ENCODE results near the gene DCLRE1B. TPM values are rescaled to one million over a fixed set of nuclear protein-coding genes. Genes with fewer than 3 reads are reported as not detected.

DCLRE1B gene
- total and polyA plus RNA-seq, 9 of the 15 experiments (the other 6 are each of a cell fraction or from before 2014, with no cell fraction given), result 10.6 to 28.8 (median 17.2) TPM

DNA sequence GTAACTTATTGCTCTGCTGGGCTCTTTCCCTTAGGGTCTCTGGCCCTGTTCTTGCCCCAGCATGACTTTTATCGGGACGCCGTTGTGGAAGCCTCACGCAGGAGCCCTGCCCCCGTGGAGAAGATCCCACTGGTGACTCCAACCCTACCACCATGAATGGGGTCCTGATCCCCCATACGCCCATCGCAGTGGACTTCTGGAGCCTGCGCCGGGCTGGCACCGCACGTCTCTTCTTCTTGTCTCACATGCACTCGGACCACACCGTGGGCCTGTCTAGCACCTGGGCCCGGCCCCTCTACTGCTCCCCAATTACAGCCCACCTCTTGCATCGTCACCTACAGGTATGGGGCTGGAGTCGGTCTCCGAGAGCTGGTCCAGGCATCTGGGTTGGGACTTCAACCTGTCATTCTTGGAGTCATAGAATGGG, 322 bp downstream of the DCLRE1B start (continued):
- TF ChIP-seq, protein P1, sequence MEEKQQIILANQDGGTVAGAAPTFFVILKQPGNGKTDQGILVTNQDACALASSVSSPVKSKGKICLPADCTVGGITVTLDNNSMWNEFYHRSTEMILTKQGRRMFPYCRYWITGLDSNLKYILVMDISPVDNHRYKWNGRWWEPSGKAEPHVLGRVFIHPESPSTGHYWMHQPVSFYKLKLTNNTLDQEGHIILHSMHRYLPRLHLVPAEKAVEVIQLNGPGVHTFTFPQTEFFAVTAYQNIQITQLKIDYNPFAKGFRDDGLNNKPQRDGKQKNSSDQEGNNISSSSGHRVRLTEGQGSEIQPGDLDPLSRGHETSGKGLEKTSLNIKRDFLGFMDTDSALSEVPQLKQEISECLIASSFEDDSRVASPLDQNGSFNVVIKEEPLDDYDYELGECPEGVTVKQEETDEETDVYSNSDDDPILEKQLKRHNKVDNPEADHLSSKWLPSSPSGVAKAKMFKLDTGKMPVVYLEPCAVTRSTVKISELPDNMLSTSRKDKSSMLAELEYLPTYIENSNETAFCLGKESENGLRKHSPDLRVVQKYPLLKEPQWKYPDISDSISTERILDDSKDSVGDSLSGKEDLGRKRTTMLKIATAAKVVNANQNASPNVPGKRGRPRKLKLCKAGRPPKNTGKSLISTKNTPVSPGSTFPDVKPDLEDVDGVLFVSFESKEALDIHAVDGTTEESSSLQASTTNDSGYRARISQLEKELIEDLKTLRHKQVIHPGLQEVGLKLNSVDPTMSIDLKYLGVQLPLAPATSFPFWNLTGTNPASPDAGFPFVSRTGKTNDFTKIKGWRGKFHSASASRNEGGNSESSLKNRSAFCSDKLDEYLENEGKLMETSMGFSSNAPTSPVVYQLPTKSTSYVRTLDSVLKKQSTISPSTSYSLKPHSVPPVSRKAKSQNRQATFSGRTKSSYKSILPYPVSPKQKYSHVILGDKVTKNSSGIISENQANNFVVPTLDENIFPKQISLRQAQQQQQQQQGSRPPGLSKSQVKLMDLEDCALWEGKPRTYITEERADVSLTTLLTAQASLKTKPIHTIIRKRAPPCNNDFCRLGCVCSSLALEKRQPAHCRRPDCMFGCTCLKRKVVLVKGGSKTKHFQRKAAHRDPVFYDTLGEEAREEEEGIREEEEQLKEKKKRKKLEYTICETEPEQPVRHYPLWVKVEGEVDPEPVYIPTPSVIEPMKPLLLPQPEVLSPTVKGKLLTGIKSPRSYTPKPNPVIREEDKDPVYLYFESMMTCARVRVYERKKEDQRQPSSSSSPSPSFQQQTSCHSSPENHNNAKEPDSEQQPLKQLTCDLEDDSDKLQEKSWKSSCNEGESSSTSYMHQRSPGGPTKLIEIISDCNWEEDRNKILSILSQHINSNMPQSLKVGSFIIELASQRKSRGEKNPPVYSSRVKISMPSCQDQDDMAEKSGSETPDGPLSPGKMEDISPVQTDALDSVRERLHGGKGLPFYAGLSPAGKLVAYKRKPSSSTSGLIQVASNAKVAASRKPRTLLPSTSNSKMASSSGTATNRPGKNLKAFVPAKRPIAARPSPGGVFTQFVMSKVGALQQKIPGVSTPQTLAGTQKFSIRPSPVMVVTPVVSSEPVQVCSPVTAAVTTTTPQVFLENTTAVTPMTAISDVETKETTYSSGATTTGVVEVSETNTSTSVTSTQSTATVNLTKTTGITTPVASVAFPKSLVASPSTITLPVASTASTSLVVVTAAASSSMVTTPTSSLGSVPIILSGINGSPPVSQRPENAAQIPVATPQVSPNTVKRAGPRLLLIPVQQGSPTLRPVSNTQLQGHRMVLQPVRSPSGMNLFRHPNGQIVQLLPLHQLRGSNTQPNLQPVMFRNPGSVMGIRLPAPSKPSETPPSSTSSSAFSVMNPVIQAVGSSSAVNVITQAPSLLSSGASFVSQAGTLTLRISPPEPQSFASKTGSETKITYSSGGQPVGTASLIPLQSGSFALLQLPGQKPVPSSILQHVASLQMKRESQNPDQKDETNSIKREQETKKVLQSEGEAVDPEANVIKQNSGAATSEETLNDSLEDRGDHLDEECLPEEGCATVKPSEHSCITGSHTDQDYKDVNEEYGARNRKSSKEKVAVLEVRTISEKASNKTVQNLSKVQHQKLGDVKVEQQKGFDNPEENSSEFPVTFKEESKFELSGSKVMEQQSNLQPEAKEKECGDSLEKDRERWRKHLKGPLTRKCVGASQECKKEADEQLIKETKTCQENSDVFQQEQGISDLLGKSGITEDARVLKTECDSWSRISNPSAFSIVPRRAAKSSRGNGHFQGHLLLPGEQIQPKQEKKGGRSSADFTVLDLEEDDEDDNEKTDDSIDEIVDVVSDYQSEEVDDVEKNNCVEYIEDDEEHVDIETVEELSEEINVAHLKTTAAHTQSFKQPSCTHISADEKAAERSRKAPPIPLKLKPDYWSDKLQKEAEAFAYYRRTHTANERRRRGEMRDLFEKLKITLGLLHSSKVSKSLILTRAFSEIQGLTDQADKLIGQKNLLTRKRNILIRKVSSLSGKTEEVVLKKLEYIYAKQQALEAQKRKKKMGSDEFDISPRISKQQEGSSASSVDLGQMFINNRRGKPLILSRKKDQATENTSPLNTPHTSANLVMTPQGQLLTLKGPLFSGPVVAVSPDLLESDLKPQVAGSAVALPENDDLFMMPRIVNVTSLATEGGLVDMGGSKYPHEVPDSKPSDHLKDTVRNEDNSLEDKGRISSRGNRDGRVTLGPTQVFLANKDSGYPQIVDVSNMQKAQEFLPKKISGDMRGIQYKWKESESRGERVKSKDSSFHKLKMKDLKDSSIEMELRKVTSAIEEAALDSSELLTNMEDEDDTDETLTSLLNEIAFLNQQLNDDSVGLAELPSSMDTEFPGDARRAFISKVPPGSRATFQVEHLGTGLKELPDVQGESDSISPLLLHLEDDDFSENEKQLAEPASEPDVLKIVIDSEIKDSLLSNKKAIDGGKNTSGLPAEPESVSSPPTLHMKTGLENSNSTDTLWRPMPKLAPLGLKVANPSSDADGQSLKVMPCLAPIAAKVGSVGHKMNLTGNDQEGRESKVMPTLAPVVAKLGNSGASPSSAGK (IDR thresholded peaks at IDR 0.05), result 0 out of 2 replicates have a peak, but pooled peaks have one; percentile 27
- TF ChIP-seq RFX7 (CRISPR knock-in tag; IDR thresholded peaks at IDR 0.05), result no peak
- peak; percentile 60; the same call in 1 of the 2 replicates for TF ChIP-seq SMARCA4 (IDR thresholded peaks at IDR 0.05)
- TF ChIP-seq, protein P2, sequence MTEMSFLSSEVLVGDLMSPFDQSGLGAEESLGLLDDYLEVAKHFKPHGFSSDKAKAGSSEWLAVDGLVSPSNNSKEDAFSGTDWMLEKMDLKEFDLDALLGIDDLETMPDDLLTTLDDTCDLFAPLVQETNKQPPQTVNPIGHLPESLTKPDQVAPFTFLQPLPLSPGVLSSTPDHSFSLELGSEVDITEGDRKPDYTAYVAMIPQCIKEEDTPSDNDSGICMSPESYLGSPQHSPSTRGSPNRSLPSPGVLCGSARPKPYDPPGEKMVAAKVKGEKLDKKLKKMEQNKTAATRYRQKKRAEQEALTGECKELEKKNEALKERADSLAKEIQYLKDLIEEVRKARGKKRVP (CRISPR knock-in tag; IDR thresholded peaks at IDR 0.05), result no peak
- no peak for TF ChIP-seq ZNF764 (CRISPR knock-in tag; IDR thresholded peaks at IDR 0.05; ENCODE audit: low read depth)
- TF ChIP-seq, protein P3, sequence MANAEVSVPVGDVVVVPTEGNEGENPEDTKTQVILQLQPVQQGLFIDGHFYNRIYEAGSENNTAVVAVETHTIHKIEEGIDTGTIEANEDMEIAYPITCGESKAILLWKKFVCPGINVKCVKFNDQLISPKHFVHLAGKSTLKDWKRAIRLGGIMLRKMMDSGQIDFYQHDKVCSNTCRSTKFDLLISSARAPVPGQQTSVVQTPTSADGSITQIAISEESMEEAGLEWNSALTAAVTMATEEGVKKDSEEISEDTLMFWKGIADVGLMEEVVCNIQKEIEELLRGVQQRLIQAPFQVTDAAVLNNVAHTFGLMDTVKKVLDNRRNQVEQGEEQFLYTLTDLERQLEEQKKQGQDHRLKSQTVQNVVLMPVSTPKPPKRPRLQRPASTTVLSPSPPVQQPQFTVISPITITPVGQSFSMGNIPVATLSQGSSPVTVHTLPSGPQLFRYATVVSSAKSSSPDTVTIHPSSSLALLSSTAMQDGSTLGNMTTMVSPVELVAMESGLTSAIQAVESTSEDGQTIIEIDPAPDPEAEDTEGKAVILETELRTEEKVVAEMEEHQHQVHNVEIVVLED (CRISPR knock-in tag; IDR thresholded peaks at IDR 0.05), result no peak
- TF ChIP-seq, protein P4, sequence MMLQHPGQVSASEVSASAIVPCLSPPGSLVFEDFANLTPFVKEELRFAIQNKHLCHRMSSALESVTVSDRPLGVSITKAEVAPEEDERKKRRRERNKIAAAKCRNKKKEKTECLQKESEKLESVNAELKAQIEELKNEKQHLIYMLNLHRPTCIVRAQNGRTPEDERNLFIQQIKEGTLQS (IDR thresholded peaks at IDR 0.05), result no peak
- TF ChIP-seq, protein P4 (CRISPR knock-in tag; conservative IDR thresholded peaks at IDR 0.05), result 0 out of 2 replicates have a peak, but pooled peaks have one; percentile 5
- no peak for TF ChIP-seq TBP (optimal IDR thresholded peaks at IDR 0.05; ENCODE audit: low read depth, low read length)
- TF ChIP-seq, protein P5, sequence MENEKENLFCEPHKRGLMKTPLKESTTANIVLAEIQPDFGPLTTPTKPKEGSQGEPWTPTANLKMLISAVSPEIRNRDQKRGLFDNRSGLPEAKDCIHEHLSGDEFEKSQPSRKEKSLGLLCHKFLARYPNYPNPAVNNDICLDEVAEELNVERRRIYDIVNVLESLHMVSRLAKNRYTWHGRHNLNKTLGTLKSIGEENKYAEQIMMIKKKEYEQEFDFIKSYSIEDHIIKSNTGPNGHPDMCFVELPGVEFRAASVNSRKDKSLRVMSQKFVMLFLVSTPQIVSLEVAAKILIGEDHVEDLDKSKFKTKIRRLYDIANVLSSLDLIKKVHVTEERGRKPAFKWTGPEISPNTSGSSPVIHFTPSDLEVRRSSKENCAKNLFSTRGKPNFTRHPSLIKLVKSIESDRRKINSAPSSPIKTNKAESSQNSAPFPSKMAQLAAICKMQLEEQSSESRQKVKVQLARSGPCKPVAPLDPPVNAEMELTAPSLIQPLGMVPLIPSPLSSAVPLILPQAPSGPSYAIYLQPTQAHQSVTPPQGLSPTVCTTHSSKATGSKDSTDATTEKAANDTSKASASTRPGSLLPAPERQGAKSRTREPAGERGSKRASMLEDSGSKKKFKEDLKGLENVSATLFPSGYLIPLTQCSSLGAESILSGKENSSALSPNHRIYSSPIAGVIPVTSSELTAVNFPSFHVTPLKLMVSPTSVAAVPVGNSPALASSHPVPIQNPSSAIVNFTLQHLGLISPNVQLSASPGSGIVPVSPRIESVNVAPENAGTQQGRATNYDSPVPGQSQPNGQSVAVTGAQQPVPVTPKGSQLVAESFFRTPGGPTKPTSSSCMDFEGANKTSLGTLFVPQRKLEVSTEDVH (IDR thresholded peaks at IDR 0.05; ENCODE audit: low read depth, partially characterized antibody), result no peak

Data from K562 (cell line).